HG02970 (cell line): ENCODE data around the gene PLEKHG2.
A peak's percentile ranks its signal among the peaks of the same experiment; 100 is the strongest.

ENCODE experiments used
- ATAC-seq: cut with Tn5 transposase; IDR thresholded peaks from one replicate; pipeline ENCODE4 v1.9.1; 2021; ENCODE audit warnings: mild to moderate bottlenecking, moderate library complexity, moderate number of reproducible peaks; ENCODE audit not compliant: unreplicated experiment, low FRiP score

Gene PLEKHG2

DNA sequence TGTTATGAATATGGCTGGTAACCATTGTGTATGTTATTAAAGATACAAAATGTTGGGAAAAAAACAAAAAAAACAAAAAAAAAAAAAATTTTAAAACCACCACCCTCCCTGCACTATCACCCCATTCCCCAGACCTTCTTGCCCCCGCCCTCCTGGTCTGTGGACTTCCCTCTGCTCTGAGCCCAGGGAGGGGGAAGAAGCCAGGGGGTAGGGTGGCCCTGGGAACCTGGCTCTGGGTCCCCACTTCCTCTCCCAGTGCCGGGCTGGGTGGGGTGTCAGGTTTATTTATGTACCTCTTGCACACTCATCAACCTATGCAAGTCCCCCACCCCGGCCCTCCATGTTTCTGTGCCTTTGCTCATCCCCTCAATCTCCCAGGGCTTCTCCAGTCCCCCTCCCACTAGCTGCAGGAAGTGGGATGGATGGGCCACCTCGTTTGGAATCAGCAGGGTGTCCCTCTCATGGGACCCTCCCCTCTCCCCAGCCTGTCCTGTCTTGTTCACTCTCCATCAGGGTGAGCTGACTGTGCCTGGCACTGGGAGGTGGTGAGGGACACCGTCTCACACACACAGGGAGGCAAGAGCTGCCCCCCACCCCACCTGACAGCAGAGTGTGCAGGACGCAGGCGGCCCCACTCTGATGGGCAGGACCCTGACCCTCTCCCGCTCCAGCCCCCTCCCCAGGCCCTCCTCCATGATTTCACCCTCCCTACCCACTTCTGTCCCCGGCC is 27.5 kb upstream of the PLEKHG2 start:
- ATAC-seq = no peak

DNA sequence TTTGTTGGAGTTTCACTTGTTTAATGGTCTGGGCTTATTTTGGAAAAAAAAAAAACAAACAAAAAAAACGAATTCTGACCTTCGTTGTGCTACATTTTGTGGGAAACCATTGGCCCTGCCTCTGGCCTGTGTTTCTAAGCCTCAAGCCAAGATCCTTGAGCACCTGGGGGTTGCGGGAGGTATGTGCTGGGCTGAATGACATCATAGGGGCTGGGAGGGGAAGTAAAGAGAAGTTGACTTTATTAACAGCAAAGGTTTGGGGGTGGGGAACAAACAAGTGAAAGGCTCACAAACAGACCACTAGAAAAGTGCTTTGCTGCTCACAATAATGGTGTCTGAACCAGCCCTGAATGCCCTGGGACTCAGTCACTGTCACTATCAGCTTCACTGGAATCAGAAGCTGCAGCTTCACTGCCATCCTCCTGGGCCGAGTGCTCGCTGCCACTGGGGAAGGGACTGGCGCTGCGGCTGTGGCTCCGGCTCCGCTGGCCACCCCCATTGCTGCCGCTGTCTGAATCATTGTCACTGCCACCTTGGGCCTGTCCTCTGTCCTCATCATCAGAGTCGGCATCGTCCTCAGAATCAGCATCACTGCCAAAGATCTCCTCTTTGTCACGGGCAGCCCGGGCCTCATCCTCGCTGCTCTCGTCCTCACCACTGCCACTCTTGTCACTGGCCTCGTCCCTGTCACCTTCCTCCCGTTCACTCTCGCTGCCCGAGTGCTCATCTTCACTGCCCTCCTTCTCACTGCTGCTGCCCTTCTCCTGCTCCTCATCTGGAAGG is 26.6 kb upstream of the PLEKHG2 start:
- ATAC-seq = no peak

DNA sequence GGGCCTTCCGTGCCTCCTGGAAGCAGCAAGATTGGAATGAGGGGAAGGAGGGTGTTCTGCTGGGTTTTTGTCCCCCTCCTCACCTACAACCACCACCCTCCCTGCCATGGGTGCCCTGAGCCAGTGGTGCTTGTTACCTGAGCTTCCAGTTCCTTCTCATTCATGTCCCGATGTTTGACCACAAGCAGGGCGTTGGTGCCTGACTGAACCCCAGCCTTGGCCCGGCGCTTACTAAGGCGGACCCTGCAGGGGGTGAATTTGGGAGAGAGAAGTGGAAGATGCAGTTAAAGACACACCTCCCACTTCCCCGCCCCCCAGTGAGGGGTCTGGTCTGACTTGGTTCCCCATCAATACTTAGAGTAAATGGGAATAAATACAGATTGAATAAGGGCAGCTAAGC is 25.9 kb upstream of the PLEKHG2 start:
- ATAC-seq = no peak

DNA sequence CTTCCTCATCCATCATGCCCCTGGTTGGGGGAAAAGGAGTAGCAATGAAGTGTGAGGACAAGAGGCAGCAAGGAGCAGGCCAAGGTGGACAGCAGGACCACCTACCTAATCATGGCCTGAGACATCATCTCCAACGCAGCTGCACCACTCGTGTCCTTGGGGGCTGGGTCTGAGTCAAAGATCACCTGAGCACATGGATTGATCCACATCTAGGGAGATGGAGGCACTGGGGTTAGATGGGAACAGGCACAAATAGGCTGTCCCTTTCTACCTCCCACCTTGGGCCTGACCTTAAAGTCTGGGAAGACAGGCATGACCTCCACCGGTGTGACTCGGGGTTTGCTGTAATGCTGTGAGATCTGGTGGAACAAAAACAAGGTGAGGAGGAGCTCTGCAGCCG is 23.8 kb upstream of the PLEKHG2 start:
- ATAC-seq = no peak

DNA sequence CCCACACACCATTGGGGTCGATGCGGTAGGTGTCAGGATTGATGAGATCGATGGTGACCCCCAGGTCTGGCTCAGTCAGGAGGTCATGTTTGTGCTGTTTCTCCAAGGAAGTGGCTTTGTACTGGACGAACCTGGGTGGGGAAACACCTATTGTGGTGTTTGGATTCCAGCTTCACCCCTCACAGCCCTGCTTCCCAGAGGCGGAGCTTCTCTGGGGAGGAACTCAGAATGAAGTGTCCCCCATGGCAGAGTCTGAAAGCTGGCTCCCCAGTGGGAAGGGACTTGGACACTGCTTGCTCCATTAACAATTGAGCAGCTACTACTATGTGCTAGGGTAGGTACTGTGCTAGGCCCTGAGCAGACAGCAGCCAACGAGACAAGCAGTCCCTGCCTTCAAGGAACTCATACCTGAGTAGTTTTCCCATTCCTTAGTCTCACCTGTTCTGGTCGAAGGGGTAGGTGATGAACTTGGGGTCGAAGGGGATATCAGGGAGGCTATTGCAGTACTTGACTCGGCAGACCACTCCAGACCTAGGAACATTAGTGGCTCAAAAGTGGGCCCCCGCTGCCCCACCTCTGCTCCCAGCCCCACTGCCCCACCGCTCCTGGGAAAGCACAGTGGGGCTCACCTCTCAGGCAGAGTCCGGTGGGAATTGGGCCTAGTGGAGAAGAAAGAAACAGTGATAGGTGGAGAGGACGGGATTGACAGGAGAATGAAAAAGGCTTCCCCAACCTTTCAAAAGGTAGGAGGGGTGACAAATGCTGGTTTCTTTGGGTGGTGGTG is 22.6 kb upstream of the PLEKHG2 start:
- ATAC-seq = no peak

DNA sequence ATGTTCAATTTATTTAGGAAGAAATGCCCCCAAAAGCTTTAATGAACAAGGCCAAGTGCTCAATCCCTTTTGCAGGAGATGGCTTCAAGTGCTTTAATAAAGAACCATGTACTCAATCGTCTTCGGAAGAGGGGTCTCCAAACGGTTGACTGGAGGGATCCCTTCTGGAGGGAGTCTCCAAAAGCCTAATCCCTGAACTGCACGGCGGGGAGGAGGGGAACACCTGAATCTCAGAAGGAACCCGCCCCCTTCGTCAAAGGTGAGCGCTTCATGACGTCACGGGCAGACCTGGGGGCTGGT is 22.1 kb upstream of the PLEKHG2 start:
- ATAC-seq = no peak

DNA sequence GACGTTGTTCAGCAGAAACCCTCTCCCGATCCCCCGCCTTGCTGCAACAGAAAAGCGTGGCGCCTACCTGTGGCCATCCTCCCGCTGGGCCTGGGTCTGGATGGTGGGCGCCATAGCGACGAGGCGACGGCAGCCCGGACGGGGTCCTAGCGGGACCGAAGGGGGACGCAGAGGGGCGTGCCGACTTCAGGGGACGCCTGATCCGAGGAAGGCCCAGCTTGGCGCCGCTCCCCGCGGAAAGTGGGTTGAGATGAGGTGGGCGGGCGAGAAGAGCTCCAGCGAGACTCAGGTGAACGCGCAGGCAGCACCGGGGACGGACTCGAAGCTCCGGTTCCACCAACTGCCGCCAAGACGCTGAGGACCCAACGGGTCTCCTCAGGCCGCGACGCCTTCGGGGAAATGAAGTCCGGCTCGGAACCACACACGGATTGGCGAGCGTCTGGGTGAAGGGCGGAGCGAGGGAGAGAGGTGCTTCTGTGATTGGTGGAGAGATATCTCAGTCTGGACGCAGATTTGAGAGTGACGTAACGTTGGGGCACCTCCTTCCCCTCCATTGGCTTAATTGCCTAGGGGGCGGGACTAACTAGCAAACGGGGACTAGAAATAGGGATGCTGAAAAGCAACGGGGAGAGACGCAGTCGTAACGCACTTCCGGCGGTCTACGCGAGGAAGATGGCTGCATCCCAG is 21.6 kb upstream of the PLEKHG2 start, which contains the start of the genes MED29 and PAF1:
TSS of gene MED29 (plus strand) at position 628 of the 687 bp plus-strand sequence. CDS start at position 673, 45 bp downstream.
TSS of gene PAF1 (minus strand) at position 356 of the 687 bp plus-strand sequence. CDS start at position 114, 242 bp downstream.
- peak; percentile 86 for ATAC-seq

DNA sequence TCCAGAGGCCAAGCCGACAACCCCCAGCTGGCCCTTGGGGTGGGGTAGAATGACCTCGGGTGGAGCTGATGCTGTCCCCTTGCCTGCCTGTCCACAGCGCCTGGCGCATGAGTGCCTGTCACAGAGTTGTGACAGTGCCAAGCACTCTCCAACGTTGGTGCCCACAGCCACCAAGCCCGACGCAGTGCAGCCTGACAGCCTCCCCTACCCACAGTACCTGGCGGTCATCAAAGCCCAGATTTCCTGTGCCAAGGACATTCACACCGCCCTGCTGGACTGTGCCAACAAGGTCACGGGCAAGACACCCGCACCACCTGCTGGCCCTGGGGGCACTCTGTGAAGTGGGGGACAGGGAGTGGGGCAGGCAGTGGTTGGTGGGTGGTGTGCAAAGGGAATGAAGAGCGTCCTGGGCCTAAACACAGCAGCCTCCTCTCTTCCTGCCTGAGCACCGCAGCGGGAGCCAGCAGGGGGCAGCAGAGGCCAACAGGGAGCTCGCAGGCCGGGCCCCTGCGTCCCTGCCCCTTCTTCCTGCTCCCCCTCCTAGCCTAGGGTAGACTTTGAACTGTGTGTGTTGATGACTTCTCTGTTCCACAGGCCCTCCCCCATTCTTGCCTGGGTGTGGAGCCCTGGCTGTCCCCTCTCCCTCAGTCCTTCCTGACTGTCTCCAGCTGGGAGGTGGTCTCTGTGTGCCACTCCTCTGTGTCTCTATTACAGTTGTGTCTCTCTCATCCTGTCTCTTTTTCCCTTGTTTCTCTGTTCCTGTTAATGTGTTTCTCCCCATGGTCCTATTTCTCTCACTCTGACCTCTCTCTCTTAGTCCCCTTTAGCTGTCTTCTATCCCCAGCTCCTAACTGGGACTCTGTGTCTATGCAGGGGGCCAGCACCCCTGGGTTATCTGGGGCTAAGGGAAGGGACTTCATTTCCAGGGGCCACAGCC is 14.8 kb upstream of the PLEKHG2 start:
- peak; percentile 32 for ATAC-seq

DNA sequence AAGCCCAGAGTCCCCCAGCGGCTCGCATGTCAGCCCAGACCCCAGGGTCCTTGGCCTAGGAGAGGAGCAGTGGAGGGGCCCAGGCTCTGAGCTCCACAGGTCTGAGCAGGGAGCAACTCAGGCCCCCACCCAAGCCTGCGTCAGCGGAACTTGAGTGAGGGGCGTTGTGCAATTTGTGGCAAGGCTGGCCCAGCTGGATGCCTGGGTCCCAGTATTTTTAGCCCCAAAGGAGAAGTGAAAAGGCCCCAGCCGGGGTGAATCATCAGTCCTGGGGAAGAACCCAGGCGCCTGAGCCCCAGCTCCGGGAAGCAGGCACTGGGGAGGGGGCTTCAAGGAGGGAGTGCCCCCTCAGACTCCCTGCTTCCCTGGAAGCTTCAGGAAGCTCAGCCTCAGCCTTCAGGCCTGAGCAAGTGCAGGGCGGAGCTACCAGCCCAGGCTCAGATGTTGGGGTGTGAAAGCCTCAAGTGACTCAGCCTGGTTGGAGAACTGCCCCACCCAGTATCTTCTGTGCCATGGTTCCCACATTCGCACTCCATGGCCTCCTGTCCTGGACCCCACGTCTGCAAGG is 14.1 kb upstream of the PLEKHG2 start:
- ATAC-seq = no peak

DNA sequence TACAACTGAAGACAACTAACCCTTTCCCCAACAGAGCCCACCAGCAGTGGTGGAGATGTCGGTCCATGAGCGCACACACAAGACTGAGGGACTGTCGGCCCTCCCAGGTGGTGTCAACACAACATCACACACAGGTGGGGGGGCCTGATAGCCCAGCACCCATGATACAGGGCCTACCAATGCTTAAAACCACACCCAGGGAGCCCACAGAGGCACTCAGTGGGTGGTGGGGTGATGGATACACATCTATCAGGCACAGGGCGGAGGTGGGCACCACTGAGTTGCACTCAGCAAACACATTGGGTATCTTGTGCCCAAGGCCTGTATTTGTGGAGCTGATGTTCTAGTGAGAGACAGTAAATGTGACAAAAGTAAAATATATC is 12.8 kb upstream of the PLEKHG2 start:
- no peak for ATAC-seq

DNA sequence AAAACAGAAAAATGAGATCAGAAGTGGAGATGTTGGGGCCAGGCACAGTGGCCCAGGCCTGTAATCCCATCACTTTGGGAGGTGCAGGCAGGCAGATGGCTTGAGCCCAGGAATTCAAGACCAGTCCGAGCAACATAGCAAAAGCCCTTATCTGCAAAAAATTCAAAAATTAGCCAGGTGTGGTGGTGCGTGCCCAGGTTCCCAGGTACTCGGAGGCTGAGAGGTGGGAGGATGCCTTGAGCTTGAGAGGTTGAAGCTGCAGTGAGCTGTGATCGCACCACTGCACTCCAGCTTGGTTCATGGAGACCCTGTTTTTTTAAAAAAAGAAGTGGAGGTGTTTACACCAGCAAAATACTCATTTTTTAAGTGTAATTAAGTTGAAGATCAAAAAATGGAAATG is 12.4 kb upstream of the PLEKHG2 start:
- no peak for ATAC-seq

DNA sequence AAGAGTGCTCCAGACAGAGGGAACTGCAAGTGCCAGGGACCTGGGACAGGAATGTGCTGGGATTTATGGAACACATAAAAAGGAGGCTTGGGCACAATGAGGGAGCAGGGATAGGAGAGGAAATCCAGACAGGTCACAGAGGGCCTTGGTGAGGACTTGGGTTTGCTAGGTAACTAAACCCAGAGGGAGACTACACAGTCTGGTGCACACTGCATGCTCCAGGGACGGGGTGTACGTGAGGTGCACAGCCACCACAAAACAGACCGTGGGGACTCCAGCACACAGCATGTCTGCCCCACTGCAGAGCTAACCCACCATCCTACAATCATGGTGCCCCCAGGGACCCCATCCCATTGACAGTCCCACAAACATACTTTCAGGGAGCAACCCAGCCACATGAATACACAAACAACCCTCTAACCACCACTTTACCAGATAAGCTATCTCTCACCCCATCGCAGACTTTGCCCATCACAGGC is 11.4 kb upstream of the PLEKHG2 start:
- no peak for ATAC-seq

DNA sequence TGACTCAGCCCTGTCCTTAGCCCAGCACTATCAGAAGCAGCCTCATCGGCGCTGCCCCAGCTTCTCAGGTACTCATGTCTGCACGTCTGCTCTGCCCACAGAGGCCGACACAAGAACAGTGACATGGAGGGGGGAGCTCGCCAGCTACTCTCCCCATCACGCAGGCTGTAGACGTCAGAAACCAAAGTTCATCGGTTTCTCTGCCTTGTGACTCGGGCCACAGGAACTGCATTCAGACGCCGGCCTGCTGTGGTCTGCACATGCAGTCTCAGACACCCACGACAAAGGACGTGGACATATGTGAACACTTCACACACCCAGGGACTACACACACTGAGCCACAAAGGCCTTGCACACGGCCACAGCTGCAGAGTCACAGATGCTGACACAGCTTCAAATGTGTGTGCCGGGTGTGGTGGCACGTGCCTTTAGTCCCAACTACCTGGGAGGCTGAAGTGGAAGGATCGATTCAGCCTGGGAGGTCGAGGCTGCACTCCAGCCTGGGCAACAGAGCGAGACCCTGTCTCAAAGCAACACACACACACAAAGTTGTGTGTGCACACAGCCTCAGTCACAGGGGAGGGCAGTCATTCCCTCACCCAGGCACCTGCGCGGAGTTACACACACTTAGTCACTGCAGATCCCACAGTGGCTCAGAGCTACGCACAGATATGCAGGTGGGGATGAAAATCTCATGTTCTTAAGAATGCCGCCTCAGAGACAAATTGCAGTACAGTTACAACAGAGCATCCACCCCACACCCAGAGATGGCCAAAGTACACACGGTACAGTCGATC is 10.7 kb upstream of the PLEKHG2 start:
- ATAC-seq = no peak

DNA sequence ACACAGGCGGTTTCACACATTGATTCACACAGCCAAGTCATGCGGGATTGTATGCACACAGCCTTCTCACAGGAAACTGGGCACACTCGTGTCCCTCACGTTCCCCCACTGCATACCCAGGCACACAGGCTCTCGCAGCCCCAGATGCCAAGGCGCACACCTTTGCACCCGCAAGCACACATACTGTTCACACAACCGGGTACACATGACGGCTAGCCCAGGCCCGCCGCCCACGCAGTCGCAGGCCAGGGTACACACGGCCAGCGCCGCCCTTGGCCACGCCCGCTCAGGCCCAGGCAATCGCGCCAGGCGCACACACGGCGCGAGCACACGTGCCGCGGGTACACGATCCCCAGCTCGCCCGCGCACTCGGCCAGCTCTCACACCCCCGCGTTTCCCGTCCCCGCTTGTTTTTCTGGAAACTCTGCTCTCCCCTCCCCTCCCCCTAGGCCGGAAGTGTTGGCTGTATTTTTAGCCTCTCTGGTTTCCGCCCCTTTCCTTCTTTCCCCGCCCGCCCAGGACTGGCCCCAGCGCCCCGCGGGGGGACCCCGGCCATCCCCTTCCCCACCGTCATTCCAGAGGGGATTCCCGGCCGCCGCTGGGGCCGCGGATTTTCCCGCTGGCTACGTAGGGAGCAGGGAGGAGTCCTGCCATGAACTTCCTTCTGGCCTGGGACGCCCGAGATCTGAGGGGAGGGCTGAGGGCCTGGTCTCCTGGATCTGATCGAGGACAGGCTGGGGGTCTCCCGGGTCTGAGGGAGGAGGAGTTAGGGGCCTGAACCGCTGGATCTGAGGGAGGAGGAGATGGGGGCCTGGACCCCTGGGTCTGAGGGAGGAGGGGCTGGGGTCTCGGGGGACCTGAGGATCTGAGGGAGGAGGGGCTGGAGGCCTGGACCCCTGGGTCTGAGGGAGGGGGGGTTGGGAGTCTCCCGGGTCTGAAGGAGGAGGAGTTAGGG is 9.8 kb upstream of the PLEKHG2 start:
- ATAC-seq = peak; percentile 24

DNA sequence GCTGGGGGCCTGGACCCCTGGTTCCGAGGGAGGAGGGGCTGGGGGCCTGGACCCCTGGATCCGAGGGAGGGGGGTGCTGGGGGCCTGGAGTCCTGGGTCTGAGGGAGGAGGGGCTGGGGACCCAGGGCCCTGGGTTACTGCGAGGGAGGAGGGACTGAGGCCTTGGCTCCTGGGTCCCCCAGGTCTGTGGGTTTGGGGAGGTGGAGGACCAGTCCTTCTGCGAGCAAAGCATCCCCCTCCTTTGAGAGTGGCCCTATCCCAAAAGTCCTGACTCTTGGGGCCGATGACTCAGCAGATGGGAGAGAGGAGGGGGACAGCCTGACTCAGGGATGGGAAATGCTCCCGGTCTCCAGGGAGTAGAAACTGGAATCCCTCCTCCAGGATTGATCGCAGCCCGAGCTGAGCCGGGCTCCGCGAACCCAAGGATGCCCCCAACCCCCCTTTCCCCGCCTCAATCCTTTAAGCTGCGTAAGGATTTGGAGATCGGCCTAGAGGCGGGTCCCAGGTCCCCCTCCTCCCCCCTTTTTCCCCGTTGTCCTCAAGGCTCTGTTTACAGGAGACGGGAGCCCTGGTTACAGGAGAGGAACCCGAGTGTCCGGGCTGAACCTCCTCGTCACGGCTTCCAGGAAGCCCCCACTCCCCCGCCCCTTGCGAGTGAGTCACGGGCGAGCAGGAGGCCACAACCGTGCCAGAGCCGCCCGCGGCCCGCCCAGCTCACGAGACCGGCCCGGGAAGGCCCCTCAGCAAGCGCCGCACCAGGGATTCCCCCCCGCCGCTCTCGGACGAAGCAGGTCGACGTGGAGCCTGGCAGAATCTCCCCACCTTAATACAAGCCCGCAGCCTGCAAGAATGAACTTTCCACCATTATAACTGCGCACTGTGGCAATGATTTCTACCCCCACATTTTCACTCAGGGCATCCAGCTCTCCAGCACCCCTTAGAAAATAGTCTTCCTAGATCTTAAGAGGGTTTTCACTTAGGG is 8.8 kb upstream of the PLEKHG2 start:
- ATAC-seq = peak; percentile 21
